GM06990 (cell line): ENCODE results near the gene BRAT1.
A peak's percentile ranks its signal among the peaks of the same experiment; 100 is the strongest.
"Not testable (repeated sequence)": the region's sequence is repeated elsewhere in the genome, so short reads cannot be mapped to it uniquely, and the experiment has no call there.

Experiments
- DNase-seq: peaks from one replicate; pipeline ENCODE4 v3.0.0-alpha.2; 2011; ENCODE audit not compliant: insufficient read length; ENCODE audit errors: extremely low read depth
- H3K27me3 ChIP-seq: replicated peaks from 2 replicates; pipeline ENCODE4 v1.6.0; 2011; ENCODE audit warnings: low read length; ENCODE audit not compliant: control insufficient read depth, insufficient read depth
- H3K36me3 ChIP-seq: 2 replicates; pipeline ENCODE4 v1.5.1; 2011; ENCODE audit warnings: low read length; ENCODE audit not compliant: control insufficient read depth, insufficient read depth
- H3K4me3 ChIP-seq: replicated peaks from 2 replicates; pipeline ENCODE4 v1.5.1; 2011; ENCODE audit warnings: low read depth, mild to moderate bottlenecking, control low read depth, low read length
- TF ChIP-seq, protein P1 (sequence below): IDR thresholded peaks from 2 replicates; pipeline ENCODE4 v1.5.1; 2011; ENCODE audit warnings: low read length, control low read depth, mild to moderate bottlenecking, inconsistent platforms; ENCODE audit not compliant: insufficient read depth, poor library complexity, severe bottlenecking

Gene BRAT1

DNA sequence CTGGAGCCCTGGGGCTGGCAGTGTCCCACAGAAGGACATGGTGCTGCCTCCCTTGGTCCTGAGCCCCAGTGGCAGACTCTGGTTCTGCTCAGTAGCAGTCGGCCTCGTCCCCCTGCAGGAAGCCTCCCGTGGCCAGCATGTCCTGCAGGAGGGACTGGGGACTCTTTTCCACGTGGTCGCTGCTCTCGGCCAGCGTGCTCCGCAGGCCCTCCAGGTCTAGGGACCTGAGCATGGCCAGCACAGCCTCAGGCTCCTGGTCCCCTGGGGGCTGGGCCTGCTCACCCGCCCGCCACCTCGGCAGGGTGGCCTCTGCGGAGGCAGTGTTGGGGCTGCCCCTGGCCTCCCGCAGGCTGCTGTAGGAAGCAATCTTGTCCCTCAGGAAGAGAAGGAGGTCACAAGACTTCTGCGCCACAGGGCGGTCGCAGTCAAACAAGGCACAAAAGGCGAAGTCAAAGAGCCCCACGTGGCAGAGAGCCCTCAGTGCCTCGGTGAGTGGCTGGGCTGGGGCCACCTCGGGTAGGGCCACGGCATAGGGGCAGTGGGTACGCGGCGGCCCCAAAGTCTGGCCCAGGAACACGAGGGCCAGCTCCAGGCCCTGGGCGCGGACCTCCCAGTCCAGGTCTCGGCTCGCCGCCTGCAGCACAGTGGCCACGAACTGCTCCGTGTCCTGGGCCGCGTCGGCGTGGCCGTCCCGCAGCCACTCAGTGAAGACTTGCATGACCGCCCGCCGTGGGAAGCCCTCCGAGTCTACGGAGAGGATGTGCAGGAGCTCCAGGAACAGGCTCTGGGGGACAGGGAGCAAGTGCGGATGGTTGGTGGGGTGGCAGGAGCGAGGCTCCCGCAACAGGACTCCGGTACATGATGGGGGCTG lies 17.1 kb downstream of the BRAT1 start:
- Histone ChIP-seq H3K27me3 (no peaks in the 10 kb centered on the region), H3K4me3 (no peak overlapping the region), H3K36me3 (peaks cover 21% of the 10 kb centered on the region)
- TF ChIP-seq, protein P1, sequence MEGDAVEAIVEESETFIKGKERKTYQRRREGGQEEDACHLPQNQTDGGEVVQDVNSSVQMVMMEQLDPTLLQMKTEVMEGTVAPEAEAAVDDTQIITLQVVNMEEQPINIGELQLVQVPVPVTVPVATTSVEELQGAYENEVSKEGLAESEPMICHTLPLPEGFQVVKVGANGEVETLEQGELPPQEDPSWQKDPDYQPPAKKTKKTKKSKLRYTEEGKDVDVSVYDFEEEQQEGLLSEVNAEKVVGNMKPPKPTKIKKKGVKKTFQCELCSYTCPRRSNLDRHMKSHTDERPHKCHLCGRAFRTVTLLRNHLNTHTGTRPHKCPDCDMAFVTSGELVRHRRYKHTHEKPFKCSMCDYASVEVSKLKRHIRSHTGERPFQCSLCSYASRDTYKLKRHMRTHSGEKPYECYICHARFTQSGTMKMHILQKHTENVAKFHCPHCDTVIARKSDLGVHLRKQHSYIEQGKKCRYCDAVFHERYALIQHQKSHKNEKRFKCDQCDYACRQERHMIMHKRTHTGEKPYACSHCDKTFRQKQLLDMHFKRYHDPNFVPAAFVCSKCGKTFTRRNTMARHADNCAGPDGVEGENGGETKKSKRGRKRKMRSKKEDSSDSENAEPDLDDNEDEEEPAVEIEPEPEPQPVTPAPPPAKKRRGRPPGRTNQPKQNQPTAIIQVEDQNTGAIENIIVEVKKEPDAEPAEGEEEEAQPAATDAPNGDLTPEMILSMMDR: no peak
- DNase-seq: peak; percentile 15

DNA sequence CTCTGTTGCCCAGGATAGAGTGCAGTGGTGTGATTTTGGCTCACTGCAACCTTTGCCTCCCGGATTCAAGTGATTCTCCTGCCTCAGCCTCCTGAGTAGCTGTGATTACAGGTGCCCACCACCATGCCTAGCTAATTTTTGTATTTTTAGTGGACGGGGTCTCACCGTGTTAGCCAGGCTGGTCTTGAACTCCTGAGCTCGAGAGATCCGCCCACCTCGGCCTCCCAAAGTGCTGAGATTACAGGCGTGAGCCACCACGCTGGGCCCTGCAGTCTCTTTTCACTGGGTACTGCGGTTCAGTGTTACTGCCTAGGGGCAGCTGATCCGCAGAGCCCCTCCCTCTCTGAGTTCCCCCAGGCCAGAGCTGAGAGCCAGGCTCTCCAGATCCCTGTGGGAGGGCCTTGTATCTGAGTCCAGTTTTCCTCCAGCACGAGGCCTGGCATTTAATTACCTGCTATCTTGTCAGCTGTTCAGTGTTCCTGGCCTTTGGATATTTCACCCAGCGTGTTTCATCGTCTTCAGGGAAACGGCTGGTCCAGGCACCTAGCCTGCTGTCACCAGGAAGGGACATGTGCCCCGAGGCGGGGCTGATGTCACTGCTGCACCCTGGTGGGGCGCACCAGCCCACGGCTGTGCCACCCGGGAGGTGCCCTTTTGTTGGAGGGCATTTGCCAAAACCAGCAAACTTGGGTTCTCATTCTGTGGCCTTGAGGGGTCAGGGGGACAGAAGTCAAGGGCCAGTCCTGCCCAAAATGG lies 19.3 kb downstream of the BRAT1 start:
- H3K4me3 ChIP-seq, DNase-seq, H3K27me3 ChIP-seq: not testable (repeated sequence)
- H3K36me3 ChIP-seq: peaks cover 14% of the 10 kb centered on the region

DNA sequence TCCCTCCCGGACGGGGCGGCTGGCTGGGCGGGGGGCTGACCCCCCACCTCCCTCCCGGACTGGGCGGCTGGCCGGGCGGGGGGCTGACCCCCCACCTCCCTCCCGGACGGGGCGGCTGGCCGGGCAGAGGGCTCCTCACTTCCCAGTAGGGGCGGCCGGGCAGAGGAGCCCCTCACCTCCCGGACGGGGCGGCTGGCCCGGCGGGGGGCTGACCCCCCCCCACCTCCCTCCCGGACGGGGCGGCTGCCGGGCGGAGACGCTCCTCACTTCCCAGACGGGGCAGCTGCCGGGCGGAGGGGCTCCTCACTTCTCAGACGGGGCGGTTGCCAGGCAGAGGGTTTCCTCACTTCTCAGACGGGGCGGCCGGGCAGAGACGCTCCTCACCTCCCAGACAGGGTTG lies 21.1 kb downstream of the BRAT1 start:
- not testable (repeated sequence) for DNase-seq

DNA sequence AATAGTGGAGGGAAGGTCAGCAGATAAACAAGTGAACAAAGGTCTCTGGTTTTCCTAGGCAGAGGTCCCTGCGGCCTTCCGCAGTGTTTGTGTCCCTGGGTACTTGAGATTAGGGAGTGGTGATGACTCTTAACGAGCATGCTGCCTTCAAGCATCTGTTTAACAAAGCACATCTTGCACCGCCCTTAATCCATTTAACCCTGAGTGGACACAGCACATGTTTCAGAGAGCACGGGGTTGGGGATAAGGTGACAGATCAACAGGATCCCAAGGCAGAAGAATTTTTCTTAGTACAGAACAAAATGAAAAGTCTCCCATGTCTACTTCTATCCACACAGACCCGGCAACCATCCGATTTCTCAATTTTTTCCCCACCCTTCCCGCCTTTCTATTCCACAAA lies 21.8 kb downstream of the BRAT1 start:
- H3K36me3 ChIP-seq, H3K27me3 ChIP-seq, DNase-seq, H3K4me3 ChIP-seq: not testable (repeated sequence)

More for the DNA sequence above, 21.1 kb downstream of the BRAT1 start:
- not testable (repeated sequence) for H3K27me3 ChIP-seq, H3K36me3 ChIP-seq, H3K4me3 ChIP-seq

DNA sequence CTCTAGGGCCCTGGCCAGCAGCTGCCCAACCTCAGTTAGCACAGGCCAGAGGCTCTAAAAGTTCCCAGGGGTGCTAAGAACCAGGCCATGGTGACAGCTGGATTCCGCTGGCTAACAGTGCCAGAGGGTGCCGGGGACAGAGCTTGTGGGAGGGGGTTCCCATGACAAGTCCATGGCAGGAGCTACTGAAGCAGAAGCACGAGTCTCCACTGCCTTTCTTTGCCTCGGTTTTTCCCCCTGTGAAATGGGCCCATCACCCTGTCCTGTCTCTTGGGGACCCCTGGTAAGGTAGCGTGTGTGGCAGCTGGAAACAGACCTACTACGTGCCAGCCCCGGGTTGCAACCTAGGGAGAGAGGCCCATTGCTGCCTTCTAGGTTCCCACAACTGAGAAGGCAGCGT lies 22.5 kb downstream of the BRAT1 start:
- not testable (repeated sequence) for DNase-seq, H3K4me3 ChIP-seq, H3K36me3 ChIP-seq, H3K27me3 ChIP-seq

DNA sequence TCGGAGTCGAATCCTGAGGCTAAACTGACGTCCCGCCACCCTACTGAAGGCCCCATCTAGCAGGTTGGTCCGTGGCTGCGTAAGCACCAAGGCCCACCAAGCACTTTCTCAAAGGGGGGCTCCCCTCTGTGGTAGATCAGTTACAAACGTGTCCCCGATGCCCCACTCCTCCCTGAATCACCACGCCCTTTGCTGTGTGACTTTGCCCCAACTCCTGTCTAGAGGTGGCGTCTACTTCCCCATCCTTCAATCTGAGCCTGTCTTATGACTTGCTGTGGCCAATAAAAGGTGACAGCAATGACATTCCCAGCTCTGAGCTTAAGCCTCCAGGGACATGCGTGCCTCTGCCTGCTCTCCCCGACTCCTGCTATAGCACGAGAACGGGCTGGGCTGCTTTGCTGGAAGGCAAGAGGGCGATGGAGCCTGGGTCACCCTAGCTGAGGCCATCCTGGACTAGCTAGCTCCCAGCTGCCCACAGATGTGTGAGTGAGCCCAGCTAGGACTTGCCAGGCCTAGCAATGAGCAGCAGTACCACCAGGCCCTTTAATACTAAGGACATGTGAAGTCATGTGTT lies 23.0 kb downstream of the BRAT1 start:
- not testable (repeated sequence) for DNase-seq, H3K4me3 ChIP-seq, H3K36me3 ChIP-seq, H3K27me3 ChIP-seq

DNA sequence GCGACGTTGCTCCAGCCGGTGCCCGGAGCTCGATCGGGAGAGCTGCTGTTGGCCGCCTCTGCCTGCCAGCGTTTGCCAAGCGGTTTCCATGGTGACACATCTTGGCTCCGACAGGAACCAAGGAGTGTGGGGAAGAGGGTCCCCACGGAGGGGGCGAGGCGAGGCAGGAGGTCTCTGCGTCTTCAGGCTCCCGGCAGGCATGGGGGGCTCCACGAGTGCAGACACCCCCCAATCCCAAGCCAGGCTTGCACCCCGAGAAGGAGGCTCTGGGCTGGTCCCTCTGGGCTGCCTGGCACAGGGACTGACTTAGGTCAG lies 23.6 kb downstream of the BRAT1 start:
- H3K27me3 ChIP-seq, H3K36me3 ChIP-seq, DNase-seq, H3K4me3 ChIP-seq: not testable (repeated sequence)

DNA sequence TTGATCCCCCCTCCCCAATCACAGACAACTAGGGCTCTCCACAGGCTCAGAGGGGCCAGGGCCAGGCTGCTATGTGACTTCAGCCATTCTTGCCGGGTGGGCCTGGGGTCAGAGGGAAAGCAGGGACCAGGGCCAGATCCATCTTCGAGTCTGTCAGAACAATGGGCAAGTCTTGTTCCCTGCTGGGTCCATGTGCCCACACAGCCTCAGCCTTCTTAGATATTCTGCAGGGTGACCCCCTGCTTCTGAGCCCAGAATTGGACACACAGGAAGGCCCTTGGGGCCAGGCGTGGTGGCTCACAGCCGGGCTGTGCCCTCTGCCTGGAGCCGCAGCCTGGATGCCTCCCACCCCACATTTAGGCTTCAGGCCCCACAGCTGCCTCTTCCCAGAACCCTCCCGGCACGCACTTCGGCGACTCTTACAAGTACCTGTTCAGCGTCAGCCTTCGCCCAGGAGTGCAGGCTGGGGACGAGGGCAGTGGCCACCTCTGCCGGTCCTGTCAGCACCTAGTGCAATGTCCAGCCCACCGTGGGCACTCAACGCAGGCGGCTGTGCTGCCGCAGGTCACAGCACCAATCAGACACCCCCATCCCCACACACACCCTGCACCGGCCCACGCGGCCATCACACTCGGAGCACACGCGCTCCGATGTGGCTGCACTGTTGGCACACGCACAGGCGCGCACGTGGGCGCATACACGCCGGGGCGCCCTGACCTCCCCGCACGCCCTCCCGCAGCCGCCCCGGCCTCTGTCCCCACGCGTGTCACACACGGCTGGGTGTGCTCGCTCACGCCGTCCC lies 24.1 kb downstream of the BRAT1 start:
- H3K36me3 ChIP-seq, H3K4me3 ChIP-seq, DNase-seq, H3K27me3 ChIP-seq: not testable (repeated sequence)
